ENCODE measurements around the gene BCL10. TPM values are rescaled to one million over a fixed set of nuclear protein-coding genes. Genes with fewer than 3 reads are reported as not detected.

Gene BCL10
- total RNA-seq, 3 donors from 2014 or later (not counting 1 experiment from before 2014, with no cell fraction given): 46.3 to 49.2 (median 48.7) TPM

GRCh38 chr1:85319931-85320330 lies 43.5 kb upstream of the BCL10 start:
- no peaks in the 10 kb centered on the region for H3K36me3 ChIP-seq (ENCODE audit: control insufficient read depth, insufficient read depth, low read length)
- Mint-ChIP-seq H3K36me3 (no peaks in the 10 kb centered on the region), H3K27me3 (ENCODE audit: low read depth in 2 of 2) (peaks cover 43 to 70% of the 10 kb centered on the region in 2 donors), H3K9me3 (no peaks in the 10 kb centered on the region), H3K4me3 (no peak overlapping the region), H3K27ac (no peak overlapping the region), H3K4me1 (peaks cover 0 to 5% of the 10 kb centered on the region in 2 donors)
- 59% methylated on average over 4 of the region's 4 CpGs for WGBS (ENCODE audit: insufficient coverage)
- ATAC-seq (no peak), DNase-seq (no peak)
- H3K27ac ChIP-seq (ENCODE audit: low read length): no peak overlapping the region
- intact Hi-C loops (cut with micrococcal nuclease): no loop called here
- H3K4me1 ChIP-seq (ENCODE audit: control insufficient read depth, insufficient read depth, low read length): peaks cover 4% of the 10 kb centered on the region
- no peaks in the 10 kb centered on the region for H3K9me3 ChIP-seq (ENCODE audit: control insufficient read depth, insufficient read depth, low read length)
- H3K4me3 ChIP-seq (ENCODE audit: low read length): no peak overlapping the region
- peaks cover 33% of the 10 kb centered on the region for H3K27me3 ChIP-seq (ENCODE audit: control insufficient read depth, insufficient read depth, low read length)
- TF ChIP-seq CTCF (IDR thresholded peaks at IDR 0.05): no peak

DNA sequence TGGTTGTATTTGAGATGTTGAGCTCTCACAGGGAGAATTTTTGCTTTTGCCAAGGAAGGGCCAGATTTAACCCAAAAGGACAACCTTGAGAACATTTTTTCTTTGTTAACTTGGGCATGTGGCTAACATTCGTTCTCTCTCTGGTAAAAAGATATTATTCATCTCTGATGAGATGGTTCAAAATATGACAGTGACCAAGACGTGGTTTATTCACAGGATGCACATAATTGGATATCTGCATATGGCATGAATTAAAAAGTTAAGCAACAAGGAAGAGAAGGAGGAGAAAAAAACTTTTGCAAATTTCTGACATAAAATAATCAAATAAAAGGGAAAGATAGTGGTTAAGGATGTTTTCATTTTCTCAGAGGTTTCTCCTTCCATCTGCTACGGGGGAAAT lies 43.1 kb upstream of the BCL10 start:
- no peak for DNase-seq

DNA sequence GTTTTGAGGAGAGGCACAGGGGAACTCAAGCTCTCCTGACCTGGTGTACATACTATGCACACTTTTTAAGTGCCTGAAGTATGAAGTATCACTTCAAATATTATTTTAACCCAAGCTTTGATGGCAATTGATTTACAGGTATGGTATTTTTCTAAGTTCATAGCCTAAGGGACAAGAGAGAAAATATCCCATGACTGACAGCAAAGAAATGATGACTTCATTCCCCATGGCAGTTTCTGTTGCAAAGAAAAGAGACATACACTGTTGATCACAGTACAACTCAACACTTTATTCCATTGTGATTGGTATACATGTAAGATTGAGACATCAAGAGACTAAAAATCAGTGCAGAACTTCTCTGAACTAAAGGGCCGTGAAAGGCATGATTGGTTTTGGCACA lies 41.8 kb upstream of the BCL10 start:
- no peak overlapping the region for H3K4me3 ChIP-seq (ENCODE audit: low read length)
- H3K4me1 ChIP-seq (ENCODE audit: control insufficient read depth, insufficient read depth, low read length): peaks cover 4% of the 10 kb centered on the region
- Mint-ChIP-seq H3K9me3 (no peaks in the 10 kb centered on the region), H3K4me3 (no peak overlapping the region), H3K36me3 (no peaks in the 10 kb centered on the region), H3K27me3 (ENCODE audit: low read depth in 2 of 2) (peaks cover 48 to 79% of the 10 kb centered on the region in 2 donors), H3K27ac (no peak overlapping the region), H3K4me1 (peaks cover 0 to 5% of the 10 kb centered on the region in 2 donors)
- no peaks in the 10 kb centered on the region for H3K36me3 ChIP-seq (ENCODE audit: control insufficient read depth, insufficient read depth, low read length)
- no peaks in the 10 kb centered on the region for H3K9me3 ChIP-seq (ENCODE audit: control insufficient read depth, insufficient read depth, low read length)
- no peak overlapping the region for H3K27ac ChIP-seq (ENCODE audit: low read length)
- no peak for DNase-seq
- 100% methylated on average over 1 of the region's 1 CpG for WGBS (ENCODE audit: insufficient coverage)
- H3K27me3 ChIP-seq (ENCODE audit: control insufficient read depth, insufficient read depth, low read length): peaks cover 28% of the 10 kb centered on the region
- no peak for ATAC-seq
- TF ChIP-seq CTCF (IDR thresholded peaks at IDR 0.05): no peak
- intact Hi-C loops (cut with micrococcal nuclease): no loop called here

More for the DNA sequence above, 43.1 kb upstream of the BCL10 start:
- H3K36me3 ChIP-seq (ENCODE audit: control insufficient read depth, insufficient read depth, low read length): no peaks in the 10 kb centered on the region
- peaks cover 44 to 70% of the 10 kb centered on the region in 2 donors for H3K27me3 Mint-ChIP-seq (ENCODE audit: low read depth in 2 of 2)
- H3K9me3 ChIP-seq (ENCODE audit: control insufficient read depth, insufficient read depth, low read length): no peaks in the 10 kb centered on the region
- H3K4me3 Mint-ChIP-seq: no peak overlapping the region
- H3K36me3 Mint-ChIP-seq: no peaks in the 10 kb centered on the region
- intact Hi-C loops (cut with micrococcal nuclease): no loop called here
- peaks cover 0 to 5% of the 10 kb centered on the region in 2 donors for H3K4me1 Mint-ChIP-seq
- no peak overlapping the region for H3K4me3 ChIP-seq (ENCODE audit: low read length)
- no peaks in the 10 kb centered on the region for H3K9me3 Mint-ChIP-seq
- H3K4me1 ChIP-seq (ENCODE audit: control insufficient read depth, insufficient read depth, low read length): peaks cover 4% of the 10 kb centered on the region
- no peak overlapping the region for H3K27ac Mint-ChIP-seq
- TF ChIP-seq CTCF (IDR thresholded peaks at IDR 0.05): no peak
- H3K27me3 ChIP-seq (ENCODE audit: control insufficient read depth, insufficient read depth, low read length): peaks cover 33% of the 10 kb centered on the region
- no peak overlapping the region for H3K27ac ChIP-seq (ENCODE audit: low read length)
- 70% methylated on average over 3 of the region's 3 CpGs for WGBS (ENCODE audit: insufficient coverage)
- no peak for ATAC-seq

DNA sequence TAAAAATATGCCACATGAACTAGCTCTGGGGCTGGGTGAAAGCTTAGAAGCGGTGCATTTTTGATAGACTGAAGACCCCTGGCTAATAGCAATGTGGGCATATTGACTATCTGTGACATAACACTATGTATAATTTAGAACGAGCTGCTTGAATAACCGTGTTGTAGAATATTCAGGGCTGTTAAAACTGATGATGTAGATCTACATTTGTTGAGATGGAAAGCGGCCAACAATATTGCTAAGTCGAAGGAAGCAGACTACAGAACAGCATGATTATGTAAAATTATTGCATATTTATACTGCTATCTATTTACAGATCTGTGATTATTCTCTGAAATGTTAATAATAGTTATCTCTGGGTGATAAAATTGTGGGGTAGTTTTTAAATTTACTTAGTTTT lies 41.1 kb upstream of the BCL10 start:
- Mint-ChIP-seq H3K9me3 (no peaks in the 10 kb centered on the region), H3K27me3 (ENCODE audit: low read depth in 2 of 2) (peaks cover 47 to 78% of the 10 kb centered on the region in 2 donors), H3K4me1 (peaks cover 0 to 5% of the 10 kb centered on the region in 2 donors), H3K4me3 (no peak overlapping the region), H3K36me3 (no peaks in the 10 kb centered on the region), H3K27ac (no peak overlapping the region)
- no peaks in the 10 kb centered on the region for H3K36me3 ChIP-seq (ENCODE audit: control insufficient read depth, insufficient read depth, low read length)
- intact Hi-C loops (cut with micrococcal nuclease): no loop called here
- TF ChIP-seq CTCF (IDR thresholded peaks at IDR 0.05): no peak
- no peak overlapping the region for H3K27ac ChIP-seq (ENCODE audit: low read length)
- H3K4me3 ChIP-seq (ENCODE audit: low read length): no peak overlapping the region
- no peak for ATAC-seq
- WGBS (ENCODE audit: insufficient coverage): 92% methylated on average over 3 of the region's 5 CpGs
- no peak for DNase-seq
- peaks cover 4% of the 10 kb centered on the region for H3K4me1 ChIP-seq (ENCODE audit: control insufficient read depth, insufficient read depth, low read length)
- H3K9me3 ChIP-seq (ENCODE audit: control insufficient read depth, insufficient read depth, low read length): no peaks in the 10 kb centered on the region
- peaks cover 24% of the 10 kb centered on the region for H3K27me3 ChIP-seq (ENCODE audit: control insufficient read depth, insufficient read depth, low read length)
